Adipocyte (in vitro differentiated cells): ENCODE results near the gene PACRG.

Source experiments
- DNase-seq: peaks from one replicate; pipeline ENCODE4 v3.0.0-alpha.2; 2015; ENCODE audit warnings: low read depth
- H3K27me3 ChIP-seq: replicated peaks from 2 replicates; pipeline ENCODE4 v1.7.0; 2013; ENCODE audit warnings: mild to moderate bottlenecking, low read length, moderate library complexity; ENCODE audit not compliant: control insufficient read depth, insufficient read depth
- H3K36me3 ChIP-seq: 2 replicates; pipeline ENCODE4 v1.7.0; 2013; ENCODE audit warnings: low read length, mild to moderate bottlenecking, moderate library complexity; ENCODE audit not compliant: control insufficient read depth, insufficient read depth, severe bottlenecking
- H3K4me1 ChIP-seq: 2 replicates; pipeline ENCODE4 v1.7.0; 2013; ENCODE audit warnings: mild to moderate bottlenecking, low read length, moderate library complexity; ENCODE audit not compliant: control insufficient read depth, insufficient read depth
- H3K4me3 ChIP-seq: 2 replicates; pipeline ENCODE4 v1.7.0; 2013; ENCODE audit warnings: mild to moderate bottlenecking, low read length, moderate library complexity
- H3K9ac ChIP-seq: 2 replicates; pipeline ENCODE4 v1.7.0; 2013; ENCODE audit warnings: mild to moderate bottlenecking, low read length, moderate library complexity
- H3K9me3 ChIP-seq: 2 replicates; pipeline ENCODE4 v1.7.0; 2013; ENCODE audit warnings: mild to moderate bottlenecking, low read length, moderate library complexity; ENCODE audit not compliant: control insufficient read depth

Gene PACRG

GRCh38 chr6:163291622-163292021, 563.8 kb downstream of the PACRG start:
- Histone ChIP-seq H3K27me3 (no peaks in the 10 kb centered on the region), H3K9me3 (no peaks in the 10 kb centered on the region), H3K4me3 (no peak overlapping the region), H3K36me3 (no peaks in the 10 kb centered on the region), H3K9ac (no peak overlapping the region), H3K4me1 (no peaks in the 10 kb centered on the region)
- no peak for DNase-seq

GRCh38 chr6:163293286-163293685, 565.5 kb downstream of the PACRG start:
- Histone ChIP-seq H3K4me1 (peaks cover 3% of the 10 kb centered on the region), H3K9ac (no peak overlapping the region), H3K27me3 (no peaks in the 10 kb centered on the region), H3K4me3 (no peak overlapping the region), H3K36me3 (no peaks in the 10 kb centered on the region), H3K9me3 (no peaks in the 10 kb centered on the region)
- no peak for DNase-seq

GRCh38 chr6:163294734-163295133, 567.0 kb downstream of the PACRG start:
- no peak overlapping the region for H3K4me3 ChIP-seq
- no peak overlapping the region for H3K9ac ChIP-seq
- DNase-seq = no peak
- no peaks in the 10 kb centered on the region for H3K27me3 ChIP-seq
- H3K4me1 ChIP-seq = peaks cover 10% of the 10 kb centered on the region
- no peaks in the 10 kb centered on the region for H3K9me3 ChIP-seq
- H3K36me3 ChIP-seq = no peaks in the 10 kb centered on the region

DNA sequence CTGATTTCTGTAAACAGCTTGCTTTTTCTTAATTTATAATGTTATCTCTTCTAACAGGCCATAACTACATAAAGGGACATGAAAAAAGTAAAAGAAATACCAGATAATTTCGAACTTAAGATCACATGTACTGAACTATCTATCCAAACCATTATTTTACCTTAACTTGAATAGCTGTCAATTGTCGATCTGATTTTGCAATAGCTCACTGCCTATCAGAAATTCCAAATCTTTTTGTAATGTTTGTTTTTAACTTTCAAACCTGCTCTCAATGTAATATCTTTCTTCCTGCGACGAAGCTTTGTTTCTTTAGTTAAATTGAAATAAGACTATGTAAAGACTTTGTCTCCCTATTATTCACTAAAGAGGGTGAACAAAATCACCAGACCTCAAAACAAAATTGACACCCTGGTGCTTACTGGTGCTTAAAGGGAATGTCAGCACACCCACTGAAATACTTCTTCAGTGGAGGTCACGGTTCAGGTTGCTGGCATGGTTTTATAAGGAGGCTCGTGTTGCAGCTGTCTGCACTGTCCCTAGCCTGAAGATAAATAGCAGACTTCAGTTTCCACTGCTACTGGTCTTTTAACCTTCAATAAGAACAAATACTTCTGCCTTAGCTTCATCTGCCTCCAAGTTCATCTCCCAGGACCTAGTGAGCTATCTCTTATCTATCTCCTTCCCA, 569.2 kb downstream of the PACRG start:
- no peaks in the 10 kb centered on the region for H3K36me3 ChIP-seq
- DNase-seq = no peak
- peaks cover 13% of the 10 kb centered on the region for H3K4me1 ChIP-seq
- H3K9ac ChIP-seq = no peak overlapping the region
- no peak overlapping the region for H3K4me3 ChIP-seq
- no peaks in the 10 kb centered on the region for H3K9me3 ChIP-seq
- no peaks in the 10 kb centered on the region for H3K27me3 ChIP-seq

- Histone ChIP-seq H3K9me3 (no peaks in the 10 kb centered on the region), H3K27me3 (no peaks in the 10 kb centered on the region), H3K9ac (no peak overlapping the region), H3K4me1 (peaks cover 19% of the 10 kb centered on the region), H3K4me3 (no peak overlapping the region), H3K36me3 (no peaks in the 10 kb centered on the region)
- no peak for DNase-seq
These were observed 570.5 kb downstream of the PACRG start for GRCh38 chr6:163298079-163298830.

DNA sequence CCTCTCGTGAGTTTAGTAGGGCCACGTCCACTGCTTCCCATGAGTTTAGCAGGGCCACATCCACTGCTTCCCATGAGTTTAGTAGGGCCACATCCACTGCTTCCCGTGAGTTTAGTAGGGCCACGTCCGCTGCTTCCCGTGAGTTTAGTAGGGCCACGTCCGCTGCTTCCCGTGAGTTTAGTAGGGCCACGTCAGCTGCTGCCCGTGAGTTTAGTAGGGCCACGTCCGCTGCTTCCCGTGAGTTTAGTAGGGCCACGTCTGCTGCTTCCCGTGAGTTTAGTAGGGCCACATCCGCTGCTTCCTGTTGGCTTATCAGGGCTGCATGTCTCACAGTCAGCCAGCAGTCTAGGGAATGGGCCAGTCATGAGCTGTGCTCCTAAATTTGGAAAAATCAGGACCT, 573.1 kb downstream of the PACRG start:
- Histone ChIP-seq H3K9me3 (no peaks in the 10 kb centered on the region), H3K36me3 (no peaks in the 10 kb centered on the region), H3K4me1 (peaks cover 19% of the 10 kb centered on the region), H3K4me3 (no peak overlapping the region), H3K27me3 (no peaks in the 10 kb centered on the region), H3K9ac (no peak overlapping the region)
- no peak for DNase-seq

- Histone ChIP-seq H3K4me1 (peaks cover 19% of the 10 kb centered on the region), H3K9me3 (no peaks in the 10 kb centered on the region), H3K4me3 (no peak overlapping the region), H3K9ac (peak overlapping the region; percentile 5), H3K36me3 (no peaks in the 10 kb centered on the region), H3K27me3 (no peaks in the 10 kb centered on the region)
- DNase-seq = no peak
These were observed 574.2 kb downstream of the PACRG start for GRCh38 chr6:163301726-163302635.

- H3K27me3 ChIP-seq = no peaks in the 10 kb centered on the region
These were observed 575.0 kb downstream of the PACRG start for GRCh38 chr6:163302747-163303146.

GRCh38 chr6:163306000-163306399, 578.2 kb downstream of the PACRG start:
- H3K4me3 ChIP-seq = no peak overlapping the region
- H3K9ac ChIP-seq = no peak overlapping the region
- H3K9me3 ChIP-seq = no peaks in the 10 kb centered on the region
- no peaks in the 10 kb centered on the region for H3K27me3 ChIP-seq
- H3K4me1 ChIP-seq = peaks cover 9% of the 10 kb centered on the region
- DNase-seq = no peak
- H3K36me3 ChIP-seq = no peaks in the 10 kb centered on the region

More at GRCh38 chr6:163302747-163303146, 575.0 kb downstream of the PACRG start:
- Histone ChIP-seq H3K36me3 (no peaks in the 10 kb centered on the region), H3K9me3 (no peaks in the 10 kb centered on the region), H3K9ac (no peak overlapping the region), H3K4me1 (peaks cover 19% of the 10 kb centered on the region), H3K4me3 (no peak overlapping the region)
- DNase-seq = no peak

DNA sequence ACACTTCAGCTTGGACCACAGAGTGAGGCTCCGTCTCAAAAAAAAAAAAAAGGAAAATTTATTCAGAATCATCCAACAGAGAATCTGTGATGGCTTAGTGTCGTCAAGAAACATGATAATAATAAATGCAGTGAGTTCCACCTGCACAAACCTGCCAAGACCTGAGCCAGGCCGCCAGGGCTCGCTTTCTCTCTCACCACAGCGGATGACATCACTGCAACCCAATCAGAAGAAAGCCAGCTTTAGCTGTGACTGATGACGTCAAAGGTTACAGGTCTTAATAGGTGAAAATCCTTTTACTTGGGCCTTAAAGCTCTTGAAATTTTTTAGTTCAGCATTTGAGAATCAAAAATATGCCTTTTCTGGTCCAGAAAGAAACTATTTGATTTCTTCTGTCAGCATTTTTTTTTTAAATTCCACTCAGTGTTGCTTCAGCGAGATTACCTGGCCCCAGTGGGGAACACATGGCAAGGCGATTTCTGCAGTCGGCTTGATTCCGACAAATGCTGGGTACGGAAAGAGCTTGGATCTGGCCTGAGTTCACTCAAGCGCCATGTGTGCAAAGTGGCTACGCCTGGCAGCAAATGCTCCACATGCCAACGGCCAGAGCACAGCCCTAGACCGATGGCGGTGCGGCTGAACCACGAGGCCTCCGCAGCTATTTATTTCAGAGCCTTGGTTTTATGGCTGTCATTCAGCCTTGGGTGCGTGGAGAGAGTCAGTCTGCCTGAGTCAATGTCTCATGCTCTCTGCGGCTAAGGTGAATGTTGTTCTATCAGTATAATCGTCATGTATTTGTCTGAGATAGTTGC, 581.1 kb downstream of the PACRG start:
- Histone ChIP-seq H3K9me3 (no peaks in the 10 kb centered on the region), H3K36me3 (no peaks in the 10 kb centered on the region)
- DNase-seq = no peak

More for the DNA sequence above, 581.1 kb downstream of the PACRG start:
- H3K4me3 ChIP-seq = no peak overlapping the region
- H3K4me1 ChIP-seq = no peaks in the 10 kb centered on the region
- H3K27me3 ChIP-seq = no peaks in the 10 kb centered on the region
- H3K9ac ChIP-seq = no peak overlapping the region
